Activated CD8-positive, alpha-beta T cell treated with anti-CD3 and anti-CD28 coated beads, Interleukin-2, amount 10 ng/mL, durations not matched to agents 7 days and 5 days (primary cell): ENCODE measurements around the gene ADAT3. TPM values are rescaled to one million over a fixed set of nuclear protein-coding genes. Genes with fewer than 3 reads are reported as not detected.

Experiments used
- ATAC-seq: fragments of 150-1000 bp; cut with Tn5 transposase; one replicate; pipeline ENCODE4 v1.10.0; 2021; ENCODE audit warnings: moderate library complexity
- CTCF ChIA-PET: fragments of 350-600 bp; sonication (Branson Sonifier 250); formaldehyde crosslinking; loops from one replicate; lab custom pipeline; 2021; ENCODE audit warnings: antibody characterized with exemption; lab: Charles Lee
- POLR2A ChIA-PET: fragments of 350-600 bp; sonication (Branson Sonifier 250); formaldehyde crosslinking; loops from one replicate; lab custom pipeline; 2021; ENCODE audit warnings: antibody characterized with exemption; lab: Charles Lee
- DNase-seq: peaks from one replicate; pipeline ENCODE4 v3.0.0-alpha.2; 2020
- H3K27ac Mint-ChIP-seq: one replicate; pipeline ENCODE4 v1.8.0; 2021; ENCODE audit warnings: mild to moderate bottlenecking, mixed read lengths
- H3K27me3 Mint-ChIP-seq: one replicate; pipeline ENCODE4 v1.8.0; 2021; ENCODE audit warnings: low read depth, mixed read lengths
- H3K36me3 Mint-ChIP-seq: one replicate; pipeline ENCODE4 v1.8.0; 2021; ENCODE audit warnings: low read depth, mixed read lengths
- H3K4me1 Mint-ChIP-seq: one replicate; pipeline ENCODE4 v1.8.0; 2021; ENCODE audit warnings: low read depth, mixed read lengths
- H3K4me3 Mint-ChIP-seq: one replicate; pipeline ENCODE4 v1.8.0; 2021; ENCODE audit warnings: mild to moderate bottlenecking, mixed read lengths
- H3K9me3 Mint-ChIP-seq: one replicate; pipeline ENCODE4 v1.8.0; 2022; ENCODE audit warnings: mixed read lengths; ENCODE audit not compliant: insufficient read depth
- total RNA-seq, 2 experiments: library from RNA; stranded (reverse); gene quantifications; one replicate each; pipeline ENCODE4 v1.2.3, GENCODE V29; 2021

Gene ADAT3
- total RNA-seq = 10 to 100 TPM in 1 of 2 experiments, 1 to 10 TPM in 1; 9.9 to 11.0 TPM

DNA sequence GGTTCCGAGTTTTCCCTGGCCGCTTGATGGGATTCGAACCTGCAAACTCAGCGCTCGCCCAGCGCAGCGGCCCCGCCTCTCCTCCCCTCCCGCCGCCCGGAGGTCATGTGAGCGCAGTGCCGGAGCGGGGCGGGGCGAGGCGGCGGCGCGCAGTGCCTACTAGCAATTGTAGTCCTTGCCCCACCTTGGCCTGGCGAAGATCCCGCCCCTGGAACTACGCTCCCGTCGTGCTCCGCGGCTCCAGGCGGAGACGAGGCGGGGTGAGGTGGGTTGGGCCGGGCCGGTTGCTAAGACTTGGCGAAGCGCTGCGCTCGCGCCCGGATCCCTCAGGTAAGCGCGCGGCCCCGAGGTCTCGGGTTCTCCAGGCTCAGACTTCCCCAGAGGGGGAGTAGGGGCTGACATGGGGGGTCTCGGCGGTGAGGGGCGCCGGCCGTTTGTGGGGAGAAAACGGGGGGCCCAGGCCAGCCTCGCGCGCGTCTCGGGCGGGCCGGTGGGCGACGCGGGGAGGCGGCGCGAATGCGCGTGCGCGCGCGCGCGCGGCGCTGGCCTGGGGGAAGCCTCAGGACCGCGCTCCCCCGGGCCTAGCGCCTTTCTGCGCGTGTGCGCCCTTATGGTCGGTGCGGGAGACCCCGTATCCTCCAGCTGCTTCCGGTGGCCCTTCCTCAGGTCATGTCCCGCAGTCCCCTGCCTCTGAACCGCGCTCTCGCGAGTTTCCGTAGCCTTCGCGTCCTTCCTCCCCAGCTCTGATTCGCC, at the start of gene ADAT3, which contains the start of gene SCAMP4:
Gene ADAT3 (plus strand): TSS at position 290 of the 753 bp plus-strand sequence. CDS start 6,649 bp downstream, outside the sequence.
Gene SCAMP4 (plus strand): TSS at position 290 of the 753 bp plus-strand sequence. CDS start 9,621 bp downstream, outside the sequence.
- H3K9me3 Mint-ChIP-seq = no peaks in the 10 kb centered on the region
- CTCF ChIA-PET = interaction anchor here (1.2 kb wide), 1 partner anchor 41 kb away, joined by 4 read pairs; no protein-coding TSS in a partner anchor
- ATAC-seq = peak; percentile 98
- H3K4me3 Mint-ChIP-seq = peak within 1 kb of the TSS; percentile 89
- H3K36me3 Mint-ChIP-seq = peaks cover 7% of the 10 kb centered on the region
- H3K4me1 Mint-ChIP-seq = peaks cover 51% of the 10 kb centered on the region
- H3K27ac Mint-ChIP-seq = peak within 1 kb of the TSS; percentile 90
- peak; percentile 100 for DNase-seq
- POLR2A ChIA-PET = interaction anchor here (0.6 to 1.7 kb wide), 4 partner anchors 8 to 61 kb away, joined by 3 to 7 read pairs (median 4); no protein-coding TSS in a partner anchor
- H3K27me3 Mint-ChIP-seq = no peaks in the 10 kb centered on the region

- ChIA-PET CTCF (interaction anchor here (0.9 to 3.6 kb wide), 4 partner anchors 9 to 42 kb away, joined by 5 to 20 read pairs (median 6); no protein-coding TSS in a partner anchor), POLR2A (interaction anchor here (1.1 to 2.2 kb wide), 3 partner anchors 9 to 26 kb away, joined by 3 to 7 read pairs (median 6); no protein-coding TSS in a partner anchor)
- Mint-ChIP-seq H3K4me3 (peak overlapping the region; percentile 83), H3K9me3 (no peaks in the 10 kb centered on the region), H3K27ac (peak overlapping the region; percentile 95), H3K4me1 (peaks cover 74% of the 10 kb centered on the region), H3K36me3 (peaks cover 9% of the 10 kb centered on the region), H3K27me3 (no peaks in the 10 kb centered on the region)
- ATAC-seq (peak; percentile 21), DNase-seq (peak; percentile 68)
These were observed 49.4 kb upstream of the ADAT3 start for GRCh38 chr19:1855828-1856255.

DNA sequence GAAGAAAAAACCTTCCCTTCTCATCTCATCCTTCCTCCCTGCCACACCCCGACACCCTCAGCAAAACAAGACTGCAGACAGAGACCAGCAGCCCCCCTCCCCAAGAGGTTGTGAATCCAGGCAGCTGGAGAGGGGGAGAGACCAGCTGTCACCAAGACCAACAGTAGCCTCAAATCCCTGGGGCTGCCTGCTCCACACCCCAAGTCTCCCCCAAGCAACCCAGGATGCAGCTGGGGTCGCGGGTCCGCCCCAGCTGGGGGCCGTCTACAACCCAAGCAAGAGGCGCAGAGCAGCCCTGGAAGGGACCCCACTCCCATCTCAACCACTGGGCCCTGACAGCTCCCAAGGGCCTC, 48.9 kb upstream of the ADAT3 start:
- Mint-ChIP-seq H3K36me3 (peaks cover 7% of the 10 kb centered on the region), H3K9me3 (no peaks in the 10 kb centered on the region), H3K27ac (peak overlapping the region; percentile 95), H3K4me1 (peaks cover 74% of the 10 kb centered on the region), H3K27me3 (no peaks in the 10 kb centered on the region), H3K4me3 (peak overlapping the region; percentile 83)
- CTCF ChIA-PET = interaction anchor here (0.9 to 1.8 kb wide), 3 partner anchors 8 to 30 kb away, joined by 3 to 7 read pairs (median 5); no protein-coding TSS in a partner anchor
- no peak for ATAC-seq
- POLR2A ChIA-PET = interaction anchor here (1.1 to 2.2 kb wide), 3 partner anchors 9 to 26 kb away, joined by 3 to 7 read pairs (median 6); no protein-coding TSS in a partner anchor
- no peak for DNase-seq

DNA sequence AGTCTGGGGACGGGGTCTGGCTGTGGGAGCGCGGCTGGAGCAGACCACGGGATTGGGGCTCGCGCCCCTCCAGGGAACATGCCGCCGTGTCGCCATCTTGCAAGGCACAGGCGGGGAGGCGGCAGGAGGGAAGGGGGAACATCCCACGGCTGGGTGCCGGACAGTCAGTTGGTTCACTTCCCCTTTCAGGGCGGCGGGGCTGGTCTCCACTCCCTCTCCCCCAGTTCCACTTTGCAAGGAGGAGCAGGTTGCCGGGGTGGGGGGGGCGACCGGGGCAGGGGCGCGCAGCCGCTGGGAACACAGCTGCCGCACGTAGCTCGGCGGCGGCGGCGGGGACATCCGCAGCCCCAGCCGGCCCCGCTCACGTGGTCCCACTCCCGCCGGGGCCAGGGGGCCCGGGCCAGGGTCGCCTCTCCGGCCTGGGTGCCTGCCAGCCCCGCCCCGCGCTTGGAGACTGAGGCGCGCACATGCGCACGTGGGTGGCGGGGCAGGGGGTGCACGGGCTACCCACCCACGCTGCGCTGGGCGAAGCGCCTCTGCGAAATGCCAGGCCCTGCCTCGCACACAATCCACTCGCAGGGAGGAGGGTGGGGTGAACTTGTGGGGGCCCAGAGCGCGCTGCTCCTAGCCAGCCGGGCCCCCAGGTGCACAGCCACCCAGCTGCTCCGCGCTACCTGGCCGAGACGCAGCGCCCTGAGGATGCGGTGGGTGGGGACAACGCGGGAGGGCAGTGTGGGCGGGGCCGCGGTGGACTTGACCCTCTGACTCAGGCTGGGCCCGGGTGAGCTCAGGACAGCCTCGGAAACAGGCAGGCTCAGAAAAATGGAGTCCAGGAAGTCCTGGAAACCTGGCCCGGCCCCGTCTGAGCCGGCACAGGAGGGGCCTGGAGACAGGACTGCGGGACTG, 48.2 kb upstream of the ADAT3 start:
- H3K4me1 Mint-ChIP-seq = peaks cover 78% of the 10 kb centered on the region
- peak overlapping the region; percentile 95 for H3K27ac Mint-ChIP-seq
- peak; percentile 15 for ATAC-seq
- peak; percentile 51 for DNase-seq
- peak overlapping the region; percentile 83 for H3K4me3 Mint-ChIP-seq
- POLR2A ChIA-PET = interaction anchor here (0.6 to 2.2 kb wide), 10 partner anchors 7 to 1093 kb away, joined by 3 to 9 read pairs (median 4); no protein-coding TSS in a partner anchor
- peaks cover 7% of the 10 kb centered on the region for H3K36me3 Mint-ChIP-seq
- H3K27me3 Mint-ChIP-seq = no peaks in the 10 kb centered on the region
- H3K9me3 Mint-ChIP-seq = no peaks in the 10 kb centered on the region
- CTCF ChIA-PET = interaction anchor here (0.8 to 1.8 kb wide), 6 partner anchors 8 to 40 kb away, joined by 3 to 7 read pairs (median 4); no protein-coding TSS in a partner anchor

GRCh38 chr19:1857648-1858326, 47.4 kb upstream of the ADAT3 start:
- CTCF ChIA-PET = interaction anchor here (0.8 to 1.1 kb wide), 3 partner anchors 16 to 40 kb away, joined by 3 to 4 read pairs (median 3); no protein-coding TSS in a partner anchor

GRCh38 chr19:1858412-1859081, 46.7 kb upstream of the ADAT3 start:
- Mint-ChIP-seq H3K27me3 (no peaks in the 10 kb centered on the region), H3K4me1 (peaks cover 68% of the 10 kb centered on the region), H3K4me3 (no peak overlapping the region), H3K9me3 (no peaks in the 10 kb centered on the region), H3K36me3 (peaks cover 5% of the 10 kb centered on the region), H3K27ac (peak overlapping the region; percentile 77)
- CTCF ChIA-PET = no interaction called here
- ATAC-seq (no peak), DNase-seq (no peak)
- POLR2A ChIA-PET = interaction anchor here (1.4 to 1.7 kb wide), 3 partner anchors 9 to 24 kb away, joined by 5 to 9 read pairs (median 6); no protein-coding TSS in a partner anchor

More at GRCh38 chr19:1857648-1858326, 47.4 kb upstream of the ADAT3 start:
- no peak for ATAC-seq
- peak overlapping the region; percentile 81 for H3K27ac Mint-ChIP-seq
- H3K4me1 Mint-ChIP-seq = peaks cover 76% of the 10 kb centered on the region
- POLR2A ChIA-PET = interaction anchor here (0.6 to 1.7 kb wide), 7 partner anchors 8 to 1092 kb away, joined by 3 to 9 read pairs (median 3); no protein-coding TSS in a partner anchor
- H3K4me3 Mint-ChIP-seq = peak overlapping the region; percentile 68
- H3K9me3 Mint-ChIP-seq = no peaks in the 10 kb centered on the region
- no peak for DNase-seq
- peaks cover 11% of the 10 kb centered on the region for H3K36me3 Mint-ChIP-seq
- H3K27me3 Mint-ChIP-seq = no peaks in the 10 kb centered on the region

DNA sequence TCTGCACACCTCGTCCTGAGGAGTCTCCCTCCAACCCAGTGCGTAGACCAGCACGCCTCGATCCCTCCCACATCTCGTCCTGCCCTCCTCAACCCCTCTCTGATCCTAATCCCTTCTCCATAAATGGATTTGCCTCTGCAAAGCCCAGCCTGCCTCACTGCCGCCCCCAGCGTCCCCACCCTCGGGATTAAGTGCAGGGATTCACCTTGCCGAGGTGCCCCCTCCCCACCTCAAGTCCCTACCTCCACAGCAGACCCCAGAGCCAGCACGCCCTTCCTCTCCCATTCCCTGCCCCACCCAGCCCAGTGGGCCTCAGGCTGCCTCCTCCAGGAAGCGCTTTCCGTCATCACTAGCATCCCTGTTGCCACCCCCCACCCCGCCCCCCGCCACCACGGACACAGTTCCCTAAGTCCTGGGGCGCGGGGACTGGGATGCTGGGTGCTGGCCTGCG, 45.8 kb upstream of the ADAT3 start:
- peak overlapping the region; percentile 8 for H3K4me3 Mint-ChIP-seq
- ChIA-PET CTCF (no interaction called here), POLR2A (no interaction called here)
- no peaks in the 10 kb centered on the region for H3K9me3 Mint-ChIP-seq
- H3K27me3 Mint-ChIP-seq = no peaks in the 10 kb centered on the region
- peaks cover 5% of the 10 kb centered on the region for H3K36me3 Mint-ChIP-seq
- DNase-seq = no peak
- H3K4me1 Mint-ChIP-seq = peaks cover 66% of the 10 kb centered on the region
- peak overlapping the region; percentile 70 for H3K27ac Mint-ChIP-seq
- ATAC-seq = no peak

DNA sequence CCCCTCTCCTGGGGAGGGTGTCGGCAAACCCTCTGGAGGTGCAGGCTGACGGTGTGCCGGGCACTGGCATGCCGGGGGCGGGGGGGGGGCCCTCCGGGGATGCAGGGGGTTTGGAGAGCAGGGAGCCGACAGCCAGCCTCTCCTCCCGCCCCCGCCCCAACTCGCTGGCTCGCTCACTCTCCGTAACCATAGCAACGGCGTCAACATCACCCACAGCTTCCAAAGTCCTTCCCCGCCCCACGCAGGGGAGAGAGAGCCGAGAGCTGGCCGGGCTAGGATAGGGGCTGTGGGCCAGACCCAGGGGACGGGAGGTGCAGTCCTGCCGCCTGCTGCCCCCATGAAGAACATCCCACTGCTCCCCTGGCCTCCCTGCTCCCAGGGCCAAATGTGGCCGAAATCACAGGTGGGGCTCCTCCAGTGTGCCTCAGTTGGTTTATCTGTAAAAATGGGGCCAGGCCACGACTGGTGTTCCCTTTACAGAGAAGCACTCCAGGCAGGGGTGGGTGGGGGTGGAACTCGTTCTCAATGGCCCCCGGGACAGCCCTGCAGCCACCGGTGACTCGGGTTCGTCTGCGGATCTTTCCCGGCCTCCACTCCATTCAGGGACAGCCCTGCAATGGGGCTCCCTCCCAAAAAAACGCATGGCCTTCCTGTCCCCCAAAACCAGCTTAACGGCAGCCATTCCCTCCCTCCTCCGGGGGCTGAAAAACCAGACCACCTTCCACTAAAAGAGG, 45.0 kb upstream of the ADAT3 start:
- Mint-ChIP-seq H3K36me3 (peaks cover 4% of the 10 kb centered on the region), H3K4me1 (peaks cover 60% of the 10 kb centered on the region), H3K27ac (no peak overlapping the region), H3K9me3 (no peaks in the 10 kb centered on the region), H3K4me3 (no peak overlapping the region), H3K27me3 (no peaks in the 10 kb centered on the region)
- no peak for ATAC-seq
- CTCF ChIA-PET = no interaction called here
- DNase-seq = peak; percentile 51
- POLR2A ChIA-PET = no interaction called here

- no peaks in the 10 kb centered on the region for H3K9me3 Mint-ChIP-seq
- no peak overlapping the region for H3K27ac Mint-ChIP-seq
- H3K36me3 Mint-ChIP-seq = peaks cover 6% of the 10 kb centered on the region
- DNase-seq (no peak), ATAC-seq (no peak)
- peak overlapping the region; percentile 95 for H3K4me3 Mint-ChIP-seq
- POLR2A ChIA-PET = interaction anchor here (1.0 kb wide), 1 partner anchor 233 kb away, joined by 3 read pairs; no protein-coding TSS in a partner anchor
- peaks cover 60% of the 10 kb centered on the region for H3K4me1 Mint-ChIP-seq
- CTCF ChIA-PET = no interaction called here
- H3K27me3 Mint-ChIP-seq = no peaks in the 10 kb centered on the region
These were observed 44.2 kb upstream of the ADAT3 start for GRCh38 chr19:1860821-1861598.
